Measurements from ENCODE around the gene MCC. TPM values are rescaled to one million over a fixed set of nuclear protein-coding genes. Genes with fewer than 3 reads are reported as not detected.
A peak's percentile ranks its signal among the peaks of the same experiment; 100 is the strongest.

Gene MCC
- total RNA-seq, 1 donor from 2014 or later, result 14.0 TPM

GRCh38 chr5:112979723-112980122, 508.5 kb downstream of the MCC start:
- Mint-ChIP-seq H3K4me3 (ENCODE audit: unreplicated experiment) (peak overlapping the region; percentile 27), H3K4me1 (ENCODE audit: unreplicated experiment) (peaks cover 62% of the 10 kb centered on the region), H3K9me3 (ENCODE audit: unreplicated experiment) (no peaks in the 10 kb centered on the region), H3K27ac (ENCODE audit: unreplicated experiment) (no peak overlapping the region), H3K27me3 (ENCODE audit: unreplicated experiment) (no peaks in the 10 kb centered on the region), H3K36me3 (ENCODE audit: unreplicated experiment) (peaks cover 11% of the 10 kb centered on the region)
- DNase-seq (ENCODE audit: extremely low spot score, unreplicated experiment), result no peak
- TF ChIP-seq, protein P1, sequence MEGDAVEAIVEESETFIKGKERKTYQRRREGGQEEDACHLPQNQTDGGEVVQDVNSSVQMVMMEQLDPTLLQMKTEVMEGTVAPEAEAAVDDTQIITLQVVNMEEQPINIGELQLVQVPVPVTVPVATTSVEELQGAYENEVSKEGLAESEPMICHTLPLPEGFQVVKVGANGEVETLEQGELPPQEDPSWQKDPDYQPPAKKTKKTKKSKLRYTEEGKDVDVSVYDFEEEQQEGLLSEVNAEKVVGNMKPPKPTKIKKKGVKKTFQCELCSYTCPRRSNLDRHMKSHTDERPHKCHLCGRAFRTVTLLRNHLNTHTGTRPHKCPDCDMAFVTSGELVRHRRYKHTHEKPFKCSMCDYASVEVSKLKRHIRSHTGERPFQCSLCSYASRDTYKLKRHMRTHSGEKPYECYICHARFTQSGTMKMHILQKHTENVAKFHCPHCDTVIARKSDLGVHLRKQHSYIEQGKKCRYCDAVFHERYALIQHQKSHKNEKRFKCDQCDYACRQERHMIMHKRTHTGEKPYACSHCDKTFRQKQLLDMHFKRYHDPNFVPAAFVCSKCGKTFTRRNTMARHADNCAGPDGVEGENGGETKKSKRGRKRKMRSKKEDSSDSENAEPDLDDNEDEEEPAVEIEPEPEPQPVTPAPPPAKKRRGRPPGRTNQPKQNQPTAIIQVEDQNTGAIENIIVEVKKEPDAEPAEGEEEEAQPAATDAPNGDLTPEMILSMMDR (IDR thresholded peaks at IDR 0.05), result no peak

DNA sequence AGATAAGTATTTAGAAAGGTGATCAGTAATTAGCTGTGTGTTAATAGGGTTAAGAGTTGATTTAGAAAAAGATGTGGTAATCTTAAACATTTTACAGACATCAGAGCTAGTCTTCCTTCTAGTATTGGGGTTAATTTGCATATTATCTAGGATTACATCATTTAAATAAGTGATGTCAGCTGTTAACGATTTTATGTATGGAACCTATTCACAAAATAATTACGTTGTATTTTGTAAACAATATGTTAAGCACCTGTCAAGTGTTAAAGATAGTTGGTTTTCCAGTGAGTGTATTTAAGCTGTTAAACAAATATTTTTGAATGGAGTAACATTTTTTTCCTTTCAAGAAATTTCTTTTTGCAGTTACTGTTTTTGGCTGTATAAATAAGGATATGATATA, 509.4 kb downstream of the MCC start:
- Mint-ChIP-seq H3K4me3 (ENCODE audit: unreplicated experiment) (peak overlapping the region; percentile 96), H3K4me1 (ENCODE audit: unreplicated experiment) (peaks cover 58% of the 10 kb centered on the region), H3K27ac (ENCODE audit: unreplicated experiment) (no peak overlapping the region), H3K27me3 (ENCODE audit: unreplicated experiment) (no peaks in the 10 kb centered on the region), H3K9me3 (ENCODE audit: unreplicated experiment) (no peaks in the 10 kb centered on the region), H3K36me3 (ENCODE audit: unreplicated experiment) (peaks cover 7% of the 10 kb centered on the region)
- DNase-seq (ENCODE audit: extremely low spot score, unreplicated experiment), result no peak
- TF ChIP-seq, protein P1 (IDR thresholded peaks at IDR 0.05), result no peak

GRCh38 chr5:112977440-112977861, 510.8 kb downstream of the MCC start:
- Mint-ChIP-seq H3K27ac (ENCODE audit: unreplicated experiment) (peak overlapping the region; percentile 95), H3K4me3 (ENCODE audit: unreplicated experiment) (peak overlapping the region; percentile 96), H3K9me3 (ENCODE audit: unreplicated experiment) (no peaks in the 10 kb centered on the region), H3K36me3 (ENCODE audit: unreplicated experiment) (peaks cover 2% of the 10 kb centered on the region), H3K4me1 (ENCODE audit: unreplicated experiment) (peaks cover 44% of the 10 kb centered on the region), H3K27me3 (ENCODE audit: unreplicated experiment) (no peaks in the 10 kb centered on the region)
- DNase-seq (ENCODE audit: extremely low spot score, unreplicated experiment), result no peak
- TF ChIP-seq, protein P1 (IDR thresholded peaks at IDR 0.05), result no peak

DNA sequence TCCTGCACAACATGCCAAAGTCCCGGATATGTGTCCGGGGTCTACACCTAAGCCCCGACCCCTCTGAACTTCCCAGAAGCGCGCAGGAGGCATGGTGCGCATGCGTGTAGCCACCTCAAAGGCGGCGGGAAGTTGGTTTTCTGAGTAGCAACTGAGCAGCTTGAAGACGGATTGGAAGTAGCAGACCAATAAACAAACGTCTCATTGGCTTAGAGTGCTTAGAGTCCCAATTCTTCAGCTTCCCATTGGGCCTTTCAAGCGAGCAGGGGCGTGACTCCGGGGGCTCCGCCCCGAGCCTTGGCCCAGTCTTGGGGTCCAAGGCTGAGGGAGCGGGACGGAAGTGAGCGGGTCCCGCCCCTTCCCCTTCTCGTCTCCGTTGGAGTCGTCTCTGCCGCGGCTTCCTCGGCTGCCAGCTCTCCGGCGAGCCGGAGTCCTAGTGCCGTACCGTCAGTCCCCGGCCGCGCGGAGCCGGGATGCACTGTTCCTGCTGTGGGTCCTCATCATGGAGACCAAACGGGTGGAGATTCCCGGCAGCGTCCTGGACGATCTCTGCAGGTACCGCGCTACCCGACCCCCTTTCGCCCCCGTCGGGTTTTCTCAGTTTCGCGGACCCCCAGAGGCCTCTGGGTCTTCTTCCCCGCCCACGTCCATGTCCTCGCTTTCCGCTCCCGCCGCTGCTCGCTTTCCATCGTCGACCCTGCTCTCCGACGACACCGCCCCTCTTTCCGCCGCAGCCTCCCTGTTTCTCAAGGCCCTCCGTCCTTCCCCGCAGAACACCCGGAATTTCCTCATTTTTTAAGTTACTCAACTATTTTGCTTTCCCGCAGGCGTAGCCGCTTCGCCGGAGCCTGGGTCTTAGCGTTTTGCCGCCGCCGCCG, 511.6 kb downstream of the MCC start, which contains the start of gene DCP2:
Gene DCP2, plus strand, starts transcription at position 367 of the 878 bp plus-strand sequence. Its CDS starts 136 bp downstream, at position 503.
- peak; percentile 96 for DNase-seq (ENCODE audit: extremely low spot score, unreplicated experiment)
- H3K27ac Mint-ChIP-seq (ENCODE audit: unreplicated experiment), result peak within 1 kb of the TSS; percentile 95
- no peaks in the 10 kb centered on the region for H3K27me3 Mint-ChIP-seq (ENCODE audit: unreplicated experiment)
- H3K4me3 Mint-ChIP-seq (ENCODE audit: unreplicated experiment), result peak within 1 kb of the TSS; percentile 96
- TF ChIP-seq, protein P1 (IDR thresholded peaks at IDR 0.05), result no peak
- peaks cover 2% of the 10 kb centered on the region for H3K36me3 Mint-ChIP-seq (ENCODE audit: unreplicated experiment)
- H3K4me1 Mint-ChIP-seq (ENCODE audit: unreplicated experiment), result peaks cover 39% of the 10 kb centered on the region
- no peaks in the 10 kb centered on the region for H3K9me3 Mint-ChIP-seq (ENCODE audit: unreplicated experiment)

DNA sequence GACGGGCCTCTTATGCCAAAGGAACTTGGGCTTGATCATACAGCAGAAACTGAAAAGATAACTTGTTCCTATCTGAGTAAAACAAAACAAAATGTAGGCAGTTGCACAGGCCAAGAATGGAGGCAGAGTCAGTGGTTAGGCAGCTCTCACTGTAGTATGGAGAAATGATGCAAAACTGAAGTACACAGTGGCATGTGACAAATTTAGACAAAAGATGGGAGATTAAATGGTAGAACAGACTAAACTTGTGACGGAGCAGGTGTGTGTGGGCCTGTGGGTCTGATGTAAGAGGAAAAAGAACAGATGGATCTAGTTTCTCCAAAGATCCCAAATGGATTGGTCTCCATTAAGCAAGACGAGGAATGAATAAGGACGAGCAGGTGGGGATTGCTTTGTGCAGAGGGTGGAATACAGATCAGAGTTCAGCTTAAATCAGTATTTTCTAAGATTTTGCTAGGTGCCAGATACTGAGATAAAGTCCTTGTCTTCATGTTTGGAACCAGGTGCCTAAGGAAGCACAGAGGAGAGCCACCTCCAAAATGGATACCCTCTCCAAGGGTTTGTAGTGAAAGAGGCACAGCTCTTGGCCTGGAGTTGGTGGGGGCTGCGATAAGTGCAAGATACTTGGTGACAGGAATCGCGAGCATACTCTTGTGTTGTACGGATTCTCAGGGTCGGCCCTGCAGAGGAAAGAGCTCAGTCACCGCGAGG, 512.4 kb downstream of the MCC start:
- no peaks in the 10 kb centered on the region for H3K9me3 Mint-ChIP-seq (ENCODE audit: unreplicated experiment)
- H3K27ac Mint-ChIP-seq (ENCODE audit: unreplicated experiment), result peak overlapping the region; percentile 84
- peaks cover 38% of the 10 kb centered on the region for H3K4me1 Mint-ChIP-seq (ENCODE audit: unreplicated experiment)
- no peak for DNase-seq (ENCODE audit: extremely low spot score, unreplicated experiment)
- TF ChIP-seq, protein P1 (IDR thresholded peaks at IDR 0.05), result no peak
- H3K27me3 Mint-ChIP-seq (ENCODE audit: unreplicated experiment), result no peaks in the 10 kb centered on the region
- no peaks in the 10 kb centered on the region for H3K36me3 Mint-ChIP-seq (ENCODE audit: unreplicated experiment)
- H3K4me3 Mint-ChIP-seq (ENCODE audit: unreplicated experiment), result peak overlapping the region; percentile 96

Data from osteocyte (in vitro differentiated cells).